K562 (cell line): Measurements from ENCODE around the gene HRC. TPM values are rescaled to one million over a fixed set of nuclear protein-coding genes. Genes with fewer than 3 reads are reported as not detected.

Source experiments
- CBFA2T2 ChIP-seq: fragments of 450-650 bp; conservative IDR thresholded peaks from 2 replicates; pipeline ENCODE4 v1.6.1; 2017; ENCODE audit warnings: mild to moderate bottlenecking
- GTF2E2 ChIP-seq: fragments of 200-800 bp; sonication (Bioruptor generic); IDR thresholded peaks from 2 replicates; pipeline ENCODE4 v1.6.1; 2016; ENCODE audit warnings: missing genetic modification characterization, missing compliant biosample characterization
- IRF9 ChIP-seq: fragments of 450-650 bp; IDR thresholded peaks from 2 replicates; pipeline ENCODE4 v1.6.1; 2016; ENCODE audit warnings: missing biosample characterization, missing genetic modification characterization
- JUND ChIP-seq, 2 experiments: IDR thresholded peaks; 2 replicates in 1 of 2; 3 replicates in 1 of 2; pipeline ENCODE4 v1.6.1; 2011; ENCODE audit warnings: borderline replicate concordance in 2 of 2, low read depth in 2 of 2, low read length in 2 of 2, improper control_type of control experiment in 1 of 2, missing biosample characterization in 1 of 2, missing genetic modification characterization in 1 of 2, missing genetic modification reagents in 1 of 2
- TAF9B ChIP-seq: fragments of 450-650 bp; IDR thresholded peaks from 2 replicates; pipeline ENCODE4 v1.6.1; 2018; ENCODE audit warnings: mild to moderate bottlenecking; ENCODE audit not compliant: partially characterized antibody
- TEAD1 ChIP-seq, 2 experiments: fragments of 450-650 bp in 1 of 2; sonication (generic) in 1 of 2; formaldehyde crosslinking; IDR thresholded peaks; 2 replicates each; pipeline versions ENCODE4 v1.4.0 to v1.8.0; 2020 to 2022; ENCODE audit warnings: mild to moderate bottlenecking in 2 of 2, missing genetic modification reagents in 1 of 2
- polyA plus RNA-seq, 8 experiments: library from polyadenylated mRNA; depleted of rRNA in 4 of 8; stranded (reverse) in 5 of 8; unstranded in 3 of 8; fragments of >200 nt; fragmentation: Nextera tagmentation in 2 of 8; fragmentation: Illumina TruSeq in 1 of 8; extraction: Ambion mirVana in 2 of 8; extraction: Trizol in 1 of 8; gene quantifications; 2 replicates each; pipeline versions ENCODE4 v1.2.1 to v1.2.3, GENCODE V29; 2011 to 2014; ENCODE audit warnings: inconsistent platforms in 1 of 8, missing spikeins in 1 of 8
- total RNA-seq, 7 experiments: library from RNA; depleted of rRNA in 6 of 7; stranded (reverse); fragments of >200 nt in 6 of 7; fragmentation: Illumina TruSeq in 2 of 7; extraction: Trizol in 2 of 7; gene quantifications; 2 replicates each; pipeline versions ENCODE4 v1.2.1 to v1.2.3, GENCODE V29; 2011 to 2021; ENCODE audit warnings: low replicate concordance in 1 of 7
- TF ChIP-seq, protein P1 (sequence below): fragments of 200-600 bp; sonication (generic); IDR thresholded peaks from one replicate; pipeline ENCODE4 v1.6.1; 2012; ENCODE audit warnings: mild to moderate bottlenecking, low read depth, low read length, inconsistent platforms
- TF ChIP-seq, protein P2 (sequence below): sonication (generic); formaldehyde crosslinking; IDR thresholded peaks from 2 replicates; pipeline ENCODE4 v1.8.1; 2022; ENCODE audit warnings: missing genetic modification reagents
- TF ChIP-seq, protein P3 (sequence below), 2 experiments: fragments of 200-800 bp in 1 of 2; sonication (Bioruptor generic) in 1 of 2; sonication (generic) in 1 of 2; formaldehyde crosslinking in 1 of 2; IDR thresholded peaks in 1 of 2; conservative IDR thresholded peaks in 1 of 2; 2 replicates each; pipeline versions ENCODE4 v1.5.0 to v1.6.1; 2016 to 2020; ENCODE audit warnings: missing compliant biosample characterization in 1 of 2, missing genetic modification characterization in 1 of 2, missing genetic modification reagents in 1 of 2

Gene HRC
- total and polyA plus RNA-seq, 9 of the 15 experiments (the other 6 are each of a cell fraction or from before 2014, with no cell fraction given), result 0.66 to 18.7 (median 13.1) TPM

DNA sequence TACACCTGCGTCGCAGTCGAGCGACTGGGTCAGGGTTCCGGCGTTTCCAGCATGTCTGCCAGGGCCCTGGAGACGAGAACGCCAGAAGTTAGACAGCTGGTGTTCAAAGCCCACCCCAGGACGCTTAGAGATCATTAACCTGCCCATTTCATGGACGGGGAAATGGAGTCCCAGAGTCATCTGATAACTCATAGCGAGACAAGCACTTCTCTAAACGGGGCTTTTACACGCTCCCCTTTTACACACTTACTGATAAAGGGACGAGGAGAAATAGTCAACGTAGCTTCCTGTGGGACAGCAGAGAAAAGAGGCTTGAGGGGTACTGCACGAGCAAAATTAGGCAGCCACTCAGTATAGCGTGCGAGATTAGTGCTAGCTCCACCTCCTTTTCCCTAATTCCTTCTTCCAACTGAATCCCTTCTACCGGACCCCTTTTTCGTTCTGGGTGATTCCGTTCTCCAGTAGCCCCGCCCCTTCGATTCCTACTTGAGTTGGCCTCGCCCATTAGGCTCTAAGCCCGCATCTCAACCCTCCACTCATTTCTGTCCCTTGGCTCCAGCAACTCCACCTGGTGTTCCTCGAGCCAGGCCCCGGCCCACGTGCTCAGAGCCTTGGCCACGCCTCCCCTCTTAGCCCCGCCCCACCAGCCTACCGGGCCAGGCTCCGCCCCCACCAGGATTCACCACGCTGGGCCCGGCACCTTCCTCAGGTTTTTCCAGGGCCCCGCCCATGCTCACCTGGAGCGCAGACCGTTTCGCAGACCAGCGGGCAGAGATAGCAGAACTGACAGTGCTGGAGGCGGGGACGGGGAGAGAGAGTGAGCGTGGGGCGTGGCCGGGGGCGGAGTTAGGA, 3.7 kb downstream of the HRC start (continued):
- TF ChIP-seq, protein P1, sequence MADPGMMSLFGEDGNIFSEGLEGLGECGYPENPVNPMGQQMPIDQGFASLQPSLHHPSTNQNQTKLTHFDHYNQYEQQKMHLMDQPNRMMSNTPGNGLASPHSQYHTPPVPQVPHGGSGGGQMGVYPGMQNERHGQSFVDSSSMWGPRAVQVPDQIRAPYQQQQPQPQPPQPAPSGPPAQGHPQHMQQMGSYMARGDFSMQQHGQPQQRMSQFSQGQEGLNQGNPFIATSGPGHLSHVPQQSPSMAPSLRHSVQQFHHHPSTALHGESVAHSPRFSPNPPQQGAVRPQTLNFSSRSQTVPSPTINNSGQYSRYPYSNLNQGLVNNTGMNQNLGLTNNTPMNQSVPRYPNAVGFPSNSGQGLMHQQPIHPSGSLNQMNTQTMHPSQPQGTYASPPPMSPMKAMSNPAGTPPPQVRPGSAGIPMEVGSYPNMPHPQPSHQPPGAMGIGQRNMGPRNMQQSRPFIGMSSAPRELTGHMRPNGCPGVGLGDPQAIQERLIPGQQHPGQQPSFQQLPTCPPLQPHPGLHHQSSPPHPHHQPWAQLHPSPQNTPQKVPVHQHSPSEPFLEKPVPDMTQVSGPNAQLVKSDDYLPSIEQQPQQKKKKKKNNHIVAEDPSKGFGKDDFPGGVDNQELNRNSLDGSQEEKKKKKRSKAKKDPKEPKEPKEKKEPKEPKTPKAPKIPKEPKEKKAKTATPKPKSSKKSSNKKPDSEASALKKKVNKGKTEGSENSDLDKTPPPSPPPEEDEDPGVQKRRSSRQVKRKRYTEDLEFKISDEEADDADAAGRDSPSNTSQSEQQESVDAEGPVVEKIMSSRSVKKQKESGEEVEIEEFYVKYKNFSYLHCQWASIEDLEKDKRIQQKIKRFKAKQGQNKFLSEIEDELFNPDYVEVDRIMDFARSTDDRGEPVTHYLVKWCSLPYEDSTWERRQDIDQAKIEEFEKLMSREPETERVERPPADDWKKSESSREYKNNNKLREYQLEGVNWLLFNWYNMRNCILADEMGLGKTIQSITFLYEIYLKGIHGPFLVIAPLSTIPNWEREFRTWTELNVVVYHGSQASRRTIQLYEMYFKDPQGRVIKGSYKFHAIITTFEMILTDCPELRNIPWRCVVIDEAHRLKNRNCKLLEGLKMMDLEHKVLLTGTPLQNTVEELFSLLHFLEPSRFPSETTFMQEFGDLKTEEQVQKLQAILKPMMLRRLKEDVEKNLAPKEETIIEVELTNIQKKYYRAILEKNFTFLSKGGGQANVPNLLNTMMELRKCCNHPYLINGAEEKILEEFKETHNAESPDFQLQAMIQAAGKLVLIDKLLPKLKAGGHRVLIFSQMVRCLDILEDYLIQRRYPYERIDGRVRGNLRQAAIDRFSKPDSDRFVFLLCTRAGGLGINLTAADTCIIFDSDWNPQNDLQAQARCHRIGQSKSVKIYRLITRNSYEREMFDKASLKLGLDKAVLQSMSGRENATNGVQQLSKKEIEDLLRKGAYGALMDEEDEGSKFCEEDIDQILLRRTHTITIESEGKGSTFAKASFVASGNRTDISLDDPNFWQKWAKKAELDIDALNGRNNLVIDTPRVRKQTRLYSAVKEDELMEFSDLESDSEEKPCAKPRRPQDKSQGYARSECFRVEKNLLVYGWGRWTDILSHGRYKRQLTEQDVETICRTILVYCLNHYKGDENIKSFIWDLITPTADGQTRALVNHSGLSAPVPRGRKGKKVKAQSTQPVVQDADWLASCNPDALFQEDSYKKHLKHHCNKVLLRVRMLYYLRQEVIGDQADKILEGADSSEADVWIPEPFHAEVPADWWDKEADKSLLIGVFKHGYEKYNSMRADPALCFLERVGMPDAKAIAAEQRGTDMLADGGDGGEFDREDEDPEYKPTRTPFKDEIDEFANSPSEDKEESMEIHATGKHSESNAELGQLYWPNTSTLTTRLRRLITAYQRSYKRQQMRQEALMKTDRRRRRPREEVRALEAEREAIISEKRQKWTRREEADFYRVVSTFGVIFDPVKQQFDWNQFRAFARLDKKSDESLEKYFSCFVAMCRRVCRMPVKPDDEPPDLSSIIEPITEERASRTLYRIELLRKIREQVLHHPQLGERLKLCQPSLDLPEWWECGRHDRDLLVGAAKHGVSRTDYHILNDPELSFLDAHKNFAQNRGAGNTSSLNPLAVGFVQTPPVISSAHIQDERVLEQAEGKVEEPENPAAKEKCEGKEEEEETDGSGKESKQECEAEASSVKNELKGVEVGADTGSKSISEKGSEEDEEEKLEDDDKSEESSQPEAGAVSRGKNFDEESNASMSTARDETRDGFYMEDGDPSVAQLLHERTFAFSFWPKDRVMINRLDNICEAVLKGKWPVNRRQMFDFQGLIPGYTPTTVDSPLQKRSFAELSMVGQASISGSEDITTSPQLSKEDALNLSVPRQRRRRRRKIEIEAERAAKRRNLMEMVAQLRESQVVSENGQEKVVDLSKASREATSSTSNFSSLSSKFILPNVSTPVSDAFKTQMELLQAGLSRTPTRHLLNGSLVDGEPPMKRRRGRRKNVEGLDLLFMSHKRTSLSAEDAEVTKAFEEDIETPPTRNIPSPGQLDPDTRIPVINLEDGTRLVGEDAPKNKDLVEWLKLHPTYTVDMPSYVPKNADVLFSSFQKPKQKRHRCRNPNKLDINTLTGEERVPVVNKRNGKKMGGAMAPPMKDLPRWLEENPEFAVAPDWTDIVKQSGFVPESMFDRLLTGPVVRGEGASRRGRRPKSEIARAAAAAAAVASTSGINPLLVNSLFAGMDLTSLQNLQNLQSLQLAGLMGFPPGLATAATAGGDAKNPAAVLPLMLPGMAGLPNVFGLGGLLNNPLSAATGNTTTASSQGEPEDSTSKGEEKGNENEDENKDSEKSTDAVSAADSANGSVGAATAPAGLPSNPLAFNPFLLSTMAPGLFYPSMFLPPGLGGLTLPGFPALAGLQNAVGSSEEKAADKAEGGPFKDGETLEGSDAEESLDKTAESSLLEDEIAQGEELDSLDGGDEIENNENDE, result no peak
- 0 out of 4 replicates have a peak, but pooled peaks of 1 of the 2 experiments have one; percentile 7 for TF ChIP-seq TEAD1 (CRISPR knock-in tag; IDR thresholded peaks at IDR 0.05)
- no peak for TF ChIP-seq IRF9 (tag)
- no peak for TF ChIP-seq TAF9B
- no peak for TF ChIP-seq GTF2E2 (tag)
- TF ChIP-seq, protein P2, sequence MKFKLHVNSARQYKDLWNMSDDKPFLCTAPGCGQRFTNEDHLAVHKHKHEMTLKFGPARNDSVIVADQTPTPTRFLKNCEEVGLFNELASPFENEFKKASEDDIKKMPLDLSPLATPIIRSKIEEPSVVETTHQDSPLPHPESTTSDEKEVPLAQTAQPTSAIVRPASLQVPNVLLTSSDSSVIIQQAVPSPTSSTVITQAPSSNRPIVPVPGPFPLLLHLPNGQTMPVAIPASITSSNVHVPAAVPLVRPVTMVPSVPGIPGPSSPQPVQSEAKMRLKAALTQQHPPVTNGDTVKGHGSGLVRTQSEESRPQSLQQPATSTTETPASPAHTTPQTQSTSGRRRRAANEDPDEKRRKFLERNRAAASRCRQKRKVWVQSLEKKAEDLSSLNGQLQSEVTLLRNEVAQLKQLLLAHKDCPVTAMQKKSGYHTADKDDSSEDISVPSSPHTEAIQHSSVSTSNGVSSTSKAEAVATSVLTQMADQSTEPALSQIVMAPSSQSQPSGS (CRISPR knock-in tag), result no peak
- TF ChIP-seq, protein P3, sequence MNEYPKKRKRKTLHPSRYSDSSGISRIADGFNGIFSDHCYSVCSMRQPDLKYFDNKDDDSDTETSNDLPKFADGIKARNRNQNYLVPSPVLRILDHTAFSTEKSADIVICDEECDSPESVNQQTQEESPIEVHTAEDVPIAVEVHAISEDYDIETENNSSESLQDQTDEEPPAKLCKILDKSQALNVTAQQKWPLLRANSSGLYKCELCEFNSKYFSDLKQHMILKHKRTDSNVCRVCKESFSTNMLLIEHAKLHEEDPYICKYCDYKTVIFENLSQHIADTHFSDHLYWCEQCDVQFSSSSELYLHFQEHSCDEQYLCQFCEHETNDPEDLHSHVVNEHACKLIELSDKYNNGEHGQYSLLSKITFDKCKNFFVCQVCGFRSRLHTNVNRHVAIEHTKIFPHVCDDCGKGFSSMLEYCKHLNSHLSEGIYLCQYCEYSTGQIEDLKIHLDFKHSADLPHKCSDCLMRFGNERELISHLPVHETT (CRISPR knock-in tag; conservative IDR thresholded peaks at IDR 0.05 in 1 of 2, IDR thresholded peaks at IDR 0.05 in 1 of 2), result no peak
- peak; percentile 33; the same call in 1 of the 2 replicates for TF ChIP-seq CBFA2T2
- TF ChIP-seq JUND (IDR thresholded peaks at IDR 0.05; ENCODE audit: borderline replicate concordance, low read depth, low read length), result peak; percentile 62
- peak; percentile 10; the same call in 1 of the 3 replicates for TF ChIP-seq JUND (tag; IDR thresholded peaks at IDR 0.05; ENCODE audit: borderline replicate concordance, low read depth, low read length)
